NCI-H2227 treated with DMSO at 0.1 percent for 48 hours (cell line): Measurements from ENCODE around the gene C16orf74.

Experiments used
- DNase-seq: peaks from one replicate; lab custom pipeline; 2025; lab: John Stamatoyannopoulos, UW

C16orf74 gene

GRCh38 chr16:85746460-85747215 lies 4.3 kb downstream of the C16orf74 start:
- no peak for DNase-seq

- no peak for DNase-seq
Observed at GRCh38 chr16:85738923-85739715, 11.8 kb downstream of the C16orf74 start.

- no peak for DNase-seq
Observed at GRCh38 chr16:85736921-85737320, 14.0 kb downstream of the C16orf74 start.

- no peak for DNase-seq
Observed at GRCh38 chr16:85735946-85736345, 14.9 kb downstream of the C16orf74 start.

- no peak for DNase-seq
Observed at GRCh38 chr16:85735225-85735635, 15.7 kb downstream of the C16orf74 start.

DNA sequence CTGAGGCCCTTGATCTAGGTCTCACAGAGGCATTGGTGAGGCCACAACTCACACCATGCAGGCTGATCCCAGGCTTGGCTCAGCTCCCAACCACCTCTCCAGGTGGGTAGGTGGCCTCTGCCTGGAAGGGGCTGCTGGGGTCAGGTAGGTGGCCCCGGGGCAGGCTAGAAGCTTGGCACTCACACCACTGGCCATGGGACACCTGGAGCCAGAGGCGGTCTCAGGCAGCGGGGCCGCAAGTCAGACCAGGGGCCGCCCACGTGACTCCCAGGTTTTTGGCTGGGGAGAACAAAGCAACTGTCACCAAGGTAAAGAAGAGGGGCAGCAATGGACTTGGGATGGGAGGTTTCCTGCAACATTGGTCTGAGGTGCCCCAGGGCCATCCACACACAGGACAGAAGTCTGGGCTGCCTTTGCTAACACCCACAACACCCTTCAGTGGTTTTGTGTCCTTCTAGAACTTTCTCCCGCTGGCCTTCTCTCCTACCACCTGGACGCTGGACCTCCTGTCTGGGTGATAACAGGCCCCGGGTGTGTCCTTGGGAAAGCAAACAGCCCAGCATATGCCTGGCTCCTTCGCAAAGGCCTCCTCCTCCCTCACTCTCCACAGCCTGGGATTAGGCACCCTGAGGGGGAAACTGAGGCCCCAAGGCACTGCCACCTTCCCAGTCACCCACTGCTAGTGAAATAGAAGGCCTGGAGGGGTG lies 16.4 kb downstream of the C16orf74 start:
- no peak for DNase-seq

DNA sequence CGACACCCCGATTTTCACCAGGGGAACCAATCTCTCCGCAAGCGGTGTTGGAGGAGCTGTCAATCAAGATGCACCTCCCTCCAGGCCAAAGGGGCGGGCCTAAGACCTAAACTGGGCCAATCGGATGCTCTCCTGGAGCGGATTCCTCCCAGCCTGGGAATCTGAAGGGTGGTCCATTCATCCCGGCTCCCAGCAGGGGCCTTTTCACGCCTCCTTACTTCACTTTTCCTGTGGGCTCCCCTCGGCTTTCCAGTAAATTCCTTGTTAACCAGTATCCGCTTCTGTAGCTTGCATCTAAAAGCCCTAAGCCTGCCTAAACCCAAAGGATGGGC lies 17.1 kb downstream of the C16orf74 start:
- no peak for DNase-seq

GRCh38 chr16:85733155-85733838 lies 17.6 kb downstream of the C16orf74 start:
- DNase-seq: no peak

- DNase-seq: no peak
Observed at GRCh38 chr16:85731179-85731578, 19.7 kb downstream of the C16orf74 start.

DNA sequence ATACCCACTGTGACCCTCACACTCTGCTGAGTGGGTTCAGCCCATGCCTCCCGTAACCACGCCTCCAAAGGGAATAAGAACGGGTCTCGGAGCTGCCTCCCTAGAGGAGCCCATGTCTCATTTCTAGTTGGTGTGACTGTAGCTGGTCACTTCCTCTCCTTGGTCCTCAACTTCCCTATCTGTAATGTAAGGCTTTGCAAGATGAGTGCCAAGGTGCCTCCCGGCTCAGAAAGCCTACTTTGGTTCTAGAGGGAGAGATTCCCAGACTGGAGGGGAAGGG lies 20.8 kb downstream of the C16orf74 start:
- no peak for DNase-seq

GRCh38 chr16:85729452-85730185 lies 21.3 kb downstream of the C16orf74 start:
- no peak for DNase-seq

DNA sequence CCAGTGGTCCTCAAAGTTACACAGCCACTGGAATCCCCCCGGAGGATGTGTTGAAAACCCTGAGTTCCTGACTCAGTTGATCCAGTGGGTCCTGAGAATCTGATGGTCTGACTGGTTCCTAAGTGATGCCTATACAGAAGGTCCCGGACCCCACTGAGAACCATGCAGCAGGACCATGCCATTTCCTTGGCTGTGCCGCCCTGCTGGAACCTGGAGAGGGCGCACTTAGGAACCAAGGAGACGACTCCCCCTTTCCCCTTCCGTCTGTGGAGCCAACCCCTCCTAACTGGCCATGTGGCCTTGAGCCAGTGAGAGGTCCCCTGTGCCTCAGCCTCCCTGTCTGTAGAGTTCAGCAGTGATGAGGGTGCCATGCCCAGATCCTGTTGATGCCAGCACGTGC lies 22.0 kb downstream of the C16orf74 start:
- no peak for DNase-seq

DNA sequence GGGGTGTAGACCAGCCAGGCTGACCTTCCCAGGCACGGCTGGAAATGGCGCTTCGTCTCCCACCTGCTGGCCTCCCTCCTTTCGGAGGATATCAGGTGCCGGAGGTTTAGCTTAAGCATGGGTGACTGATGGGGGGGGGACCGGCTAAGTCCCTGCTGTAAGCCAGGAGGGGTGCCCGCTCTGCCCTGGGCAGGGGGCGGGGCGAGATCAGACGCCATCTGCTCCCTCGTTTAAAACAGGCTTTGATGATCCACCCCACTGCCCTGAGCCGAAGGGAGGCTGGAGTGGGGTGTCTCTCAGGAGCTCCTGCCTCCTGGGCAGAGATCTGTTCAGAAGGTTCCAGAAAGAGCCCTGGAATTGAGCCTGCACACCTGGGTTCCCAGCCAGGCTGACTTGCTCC lies 26.0 kb downstream of the C16orf74 start:
- DNase-seq: no peak

- DNase-seq: no peak
Observed at GRCh38 chr16:85724126-85724879, 26.6 kb downstream of the C16orf74 start.

- peak; percentile 7 for DNase-seq
Observed at GRCh38 chr16:85722128-85722893, 28.6 kb downstream of the C16orf74 start.

DNA sequence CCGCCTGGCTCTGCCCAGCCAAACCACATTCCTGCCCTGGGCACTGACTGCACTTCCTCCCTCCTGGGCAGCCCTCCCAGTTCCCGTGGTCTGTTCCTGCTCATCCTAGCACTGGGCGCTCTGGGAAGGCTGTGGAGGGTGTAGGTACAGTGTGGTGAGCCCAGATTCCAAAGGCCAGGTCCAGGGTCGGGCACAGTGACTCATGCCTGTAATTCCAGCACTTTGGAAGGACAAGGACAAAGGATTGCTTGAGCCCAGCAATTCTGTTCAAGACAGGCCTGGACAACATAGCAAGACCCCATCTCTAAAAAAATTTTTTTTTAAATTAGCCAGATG lies 30.6 kb downstream of the C16orf74 start:
- DNase-seq: no peak

DNA sequence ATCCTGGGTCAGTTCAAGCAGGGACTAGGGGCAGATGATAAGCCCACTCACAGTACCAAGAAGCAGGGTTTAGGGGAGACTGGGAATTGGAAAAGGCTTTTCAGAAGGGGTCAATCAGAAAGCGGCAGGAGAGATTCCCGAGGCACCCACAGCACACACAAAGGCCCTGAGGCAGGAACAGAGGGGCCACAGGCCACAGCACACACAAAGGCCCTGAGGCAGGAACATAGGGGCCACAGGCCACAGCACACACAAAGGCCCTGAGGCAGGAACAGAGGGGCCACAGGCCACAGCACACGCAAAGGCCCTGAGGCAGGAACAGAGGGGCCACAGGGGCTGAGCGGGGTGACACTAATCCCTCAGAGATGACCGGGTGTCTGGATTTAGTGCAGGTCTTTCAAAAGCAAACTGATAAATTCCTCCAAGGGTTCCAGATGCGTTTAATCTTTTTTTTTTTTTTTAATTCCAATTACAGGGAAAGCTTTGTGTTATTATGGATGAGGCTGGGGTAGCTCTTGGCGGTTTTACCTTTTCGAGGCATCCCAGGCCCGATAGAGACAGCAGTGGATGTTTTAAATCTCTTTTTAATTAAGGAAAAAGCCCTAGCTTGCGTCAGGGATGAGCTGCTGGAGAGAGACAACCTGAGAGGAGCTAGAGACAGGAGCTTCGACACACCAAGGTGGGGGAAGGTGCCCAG lies 31.1 kb downstream of the C16orf74 start:
- no peak for DNase-seq

- DNase-seq: no peak
Observed at GRCh38 chr16:85718682-85719081, 32.2 kb downstream of the C16orf74 start.

DNA sequence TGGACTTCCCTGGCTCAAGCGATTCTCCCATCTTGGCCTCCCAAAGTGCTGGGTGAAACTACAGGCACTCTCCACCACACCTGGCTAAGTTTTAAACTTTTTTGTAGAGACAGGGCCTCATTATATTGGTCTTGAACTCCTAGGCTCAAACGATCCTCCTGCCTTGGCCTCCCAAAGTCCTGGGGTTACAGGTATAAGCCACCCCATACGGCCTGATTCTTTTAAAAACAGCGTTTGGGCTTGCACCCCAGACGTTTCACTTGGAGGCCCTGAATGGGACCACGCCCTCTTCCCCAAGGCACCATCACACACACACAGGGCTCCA lies 32.8 kb downstream of the C16orf74 start:
- no peak for DNase-seq
